Sigmoid colon (tissue), 4 donors: Measurements from ENCODE around the gene ZNF326.

Experiments used
- EP300 ChIP-seq, 4 donors: sonication (generic); formaldehyde crosslinking; IDR thresholded peaks; one replicate each; pipeline ENCODE4 v1.6.1; 2017; ENCODE audit warnings: antibody characterized with exemption in 4 of 4
- POLR2A ChIP-seq, 2 donors: fragments of 450-650 bp; IDR thresholded peaks; one replicate each; pipeline ENCODE4 v1.6.1; 2016; ENCODE audit warnings: antibody characterized with exemption in 2 of 2, mild to moderate bottlenecking in 2 of 2, moderate library complexity in 2 of 2
- POLR2AphosphoS5 ChIP-seq, 4 donors: sonication (generic); formaldehyde crosslinking; IDR thresholded peaks; one replicate each; pipeline ENCODE4 v1.6.1; 2017; ENCODE audit warnings: antibody characterized with exemption in 4 of 4
- TF ChIP-seq, protein P1 (sequence below), 4 experiments: fragments of 450-650 bp in 3 of 4; fragments of 200-600 bp in 1 of 4; IDR thresholded peaks; one replicate each; pipeline ENCODE4 v1.5.1; 2016 to 2019; ENCODE audit warnings: antibody characterized with exemption in 4 of 4, mild to moderate bottlenecking in 3 of 4, moderate library complexity in 2 of 4

DNA sequence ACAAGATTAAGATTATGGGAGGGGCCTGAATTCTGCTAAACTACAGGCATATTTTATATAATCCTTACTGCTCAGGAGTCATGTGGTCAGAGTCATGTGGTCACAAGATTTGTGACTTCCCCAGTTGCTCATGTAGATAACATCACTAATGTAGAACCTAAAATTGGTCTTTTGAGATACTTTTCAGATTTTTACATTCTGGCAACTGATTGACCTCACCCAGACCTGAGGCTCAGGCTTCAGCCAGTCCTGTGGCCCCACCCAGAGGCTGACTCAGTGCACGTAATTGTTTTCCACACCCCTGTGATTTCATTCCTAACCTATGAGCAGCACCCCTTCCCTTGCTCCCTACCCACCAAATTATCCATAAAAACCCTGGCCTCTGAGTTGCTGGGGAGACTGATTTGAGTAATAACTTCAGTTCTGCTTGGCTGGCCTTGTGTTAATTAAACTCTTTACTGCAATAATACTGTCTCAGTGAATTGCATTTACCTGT lies 41.7 kb upstream of the ZNF326 start:
- TF ChIP-seq, protein P1, sequence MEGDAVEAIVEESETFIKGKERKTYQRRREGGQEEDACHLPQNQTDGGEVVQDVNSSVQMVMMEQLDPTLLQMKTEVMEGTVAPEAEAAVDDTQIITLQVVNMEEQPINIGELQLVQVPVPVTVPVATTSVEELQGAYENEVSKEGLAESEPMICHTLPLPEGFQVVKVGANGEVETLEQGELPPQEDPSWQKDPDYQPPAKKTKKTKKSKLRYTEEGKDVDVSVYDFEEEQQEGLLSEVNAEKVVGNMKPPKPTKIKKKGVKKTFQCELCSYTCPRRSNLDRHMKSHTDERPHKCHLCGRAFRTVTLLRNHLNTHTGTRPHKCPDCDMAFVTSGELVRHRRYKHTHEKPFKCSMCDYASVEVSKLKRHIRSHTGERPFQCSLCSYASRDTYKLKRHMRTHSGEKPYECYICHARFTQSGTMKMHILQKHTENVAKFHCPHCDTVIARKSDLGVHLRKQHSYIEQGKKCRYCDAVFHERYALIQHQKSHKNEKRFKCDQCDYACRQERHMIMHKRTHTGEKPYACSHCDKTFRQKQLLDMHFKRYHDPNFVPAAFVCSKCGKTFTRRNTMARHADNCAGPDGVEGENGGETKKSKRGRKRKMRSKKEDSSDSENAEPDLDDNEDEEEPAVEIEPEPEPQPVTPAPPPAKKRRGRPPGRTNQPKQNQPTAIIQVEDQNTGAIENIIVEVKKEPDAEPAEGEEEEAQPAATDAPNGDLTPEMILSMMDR (IDR thresholded peaks at IDR 0.05), result no peak
- no peak for TF ChIP-seq EP300 (IDR thresholded peaks at IDR 0.05)
- TF ChIP-seq POLR2A (IDR thresholded peaks at IDR 0.05), result no peak
- TF ChIP-seq POLR2AphosphoS5 (IDR thresholded peaks at IDR 0.05), result no peak
